Neural cell (in vitro differentiated cells): Measurements from ENCODE around the gene NCOA5. TPM values are rescaled to one million over a fixed set of nuclear protein-coding genes. Genes with fewer than 3 reads are reported as not detected.

ENCODE experiments used
- H2AFZ ChIP-seq: fragments of 200-600, 300-800 bp; sonication (generic), shearing (Covaris generic); 2 replicates; pipeline ENCODE4 v1.6.0; 2014; ENCODE audit warnings: low read depth, mild to moderate bottlenecking, antibody characterized with exemption, low read length, moderate library complexity
- H3F3A ChIP-seq: fragments of 200-600 bp; shearing (Covaris generic); 2 replicates; pipeline ENCODE4 v1.6.1; 2016; ENCODE audit warnings: mild to moderate bottlenecking, moderate library complexity, mixed read lengths, antibody characterized with exemption, low read length; ENCODE audit not compliant: insufficient read depth, poor library complexity, severe bottlenecking
- H3K27ac ChIP-seq: fragments of 200-600, 300-800 bp; sonication (generic), shearing (Covaris generic); 2 replicates; pipeline ENCODE4 v1.5.1; 2014; ENCODE audit warnings: mild to moderate bottlenecking, low read length, moderate library complexity
- H3K27me3 ChIP-seq: fragments of 300-800, 200-600 bp; sonication (generic), shearing (Covaris generic); 2 replicates; pipeline ENCODE4 v1.6.0; 2014; ENCODE audit warnings: mild to moderate bottlenecking, low read depth, low read length, moderate library complexity; ENCODE audit not compliant: insufficient read depth
- H3K36me3 ChIP-seq: fragments of 300-800, 200-600 bp; sonication (generic), shearing (Covaris generic); 2 replicates; pipeline ENCODE4 v1.5.1; 2014; ENCODE audit warnings: mild to moderate bottlenecking, antibody characterized with exemption, low read length, moderate library complexity; ENCODE audit not compliant: insufficient read depth
- H3K4me2 ChIP-seq: fragments of 300-800, 200-600 bp; sonication (generic), shearing (Covaris generic); 2 replicates; pipeline ENCODE4 v1.6.0; 2014; ENCODE audit warnings: mild to moderate bottlenecking, low read length
- H3K4me3 ChIP-seq: fragments of 300-800, 200-600 bp; sonication (generic), shearing (Covaris generic); 2 replicates; pipeline ENCODE4 v1.5.1; 2014; ENCODE audit warnings: mild to moderate bottlenecking, low read length, moderate library complexity
- H3K79me2 ChIP-seq: fragments of 200-600 bp; shearing (Covaris generic); replicated peaks from 2 replicates; pipeline ENCODE4 v1.6.0; 2014; ENCODE audit warnings: mild to moderate bottlenecking, low read length, moderate library complexity; ENCODE audit not compliant: insufficient read depth
- H3K9ac ChIP-seq: fragments of 300-800, 200-600 bp; sonication (generic), shearing (Covaris generic); 2 replicates; pipeline ENCODE4 v1.6.1; 2016; ENCODE audit warnings: mild to moderate bottlenecking, low read length, mixed read lengths
- H3K9me2 ChIP-seq: fragments of 200-600 bp; shearing (Covaris generic); 2 replicates; pipeline ENCODE4 v1.6.1; 2016; ENCODE audit warnings: mild to moderate bottlenecking, low read length, mixed read lengths; ENCODE audit not compliant: insufficient read depth
- H3K9me3 ChIP-seq: fragments of 200-600, 300-800 bp; sonication (generic), shearing (Covaris generic); 2 replicates; pipeline ENCODE4 v1.6.1; 2016; ENCODE audit warnings: mild to moderate bottlenecking, mixed run types, low read length, moderate library complexity, mixed read lengths
- H4K20me1 ChIP-seq: fragments of 200-600 bp; shearing (Covaris generic); 2 replicates; pipeline ENCODE4 v1.6.1; 2016; ENCODE audit warnings: mild to moderate bottlenecking, mixed run types; ENCODE audit not compliant: insufficient read depth
- EP300 ChIP-seq: fragments of 450-650 bp; conservative IDR thresholded peaks from 2 replicates; pipeline ENCODE4 v1.6.1; 2014; ENCODE audit warnings: antibody characterized with exemption, mild to moderate bottlenecking, moderate library complexity; ENCODE audit not compliant: poor library complexity, severe bottlenecking
- EZH2 ChIP-seq: fragments of 200-600, 300-800 bp; shearing (Covaris generic), sonication (generic); IDR thresholded peaks from 2 replicates; pipeline ENCODE4 v1.6.1; 2014; ENCODE audit warnings: antibody characterized with exemption, low read length, borderline replicate concordance, mild to moderate bottlenecking; ENCODE audit not compliant: insufficient read depth, poor library complexity, severe bottlenecking
- MXI1 ChIP-seq: fragments of 450-650 bp; conservative IDR thresholded peaks from 2 replicates; pipeline ENCODE4 v1.6.1; 2014; ENCODE audit warnings: antibody characterized with exemption, mild to moderate bottlenecking; ENCODE audit not compliant: poor library complexity, severe bottlenecking
- POLR2AphosphoS5 ChIP-seq: IDR thresholded peaks from 2 replicates; pipeline ENCODE4 v1.6.1; 2012
- RAD21 ChIP-seq: fragments of 450-650 bp; conservative IDR thresholded peaks from 2 replicates; pipeline ENCODE4 v1.6.1; 2014; ENCODE audit warnings: antibody characterized with exemption, mild to moderate bottlenecking, moderate library complexity
- SMC3 ChIP-seq: fragments of 450-650 bp; conservative IDR thresholded peaks from 2 replicates; pipeline ENCODE4 v1.6.1; 2014; ENCODE audit warnings: antibody characterized with exemption, mild to moderate bottlenecking, moderate library complexity; ENCODE audit not compliant: poor library complexity
- TAF1 ChIP-seq: IDR thresholded peaks from 2 replicates; pipeline ENCODE4 v1.6.1; 2012; ENCODE audit warnings: low read depth
- polyA plus RNA-seq: library from polyadenylated mRNA; depleted of rRNA; stranded (reverse); fragments of >200 nt; gene quantifications from 2 replicates; pipeline ENCODE4 v1.2.3, GENCODE V29; 2014
- TF ChIP-seq, protein P1 (sequence below): fragments of 450-650 bp; IDR thresholded peaks from 2 replicates; pipeline ENCODE4 v1.5.1; 2014; ENCODE audit warnings: antibody characterized with exemption, mild to moderate bottlenecking, moderate library complexity; ENCODE audit not compliant: poor library complexity, severe bottlenecking
- TF ChIP-seq, protein P2 (sequence below): IDR thresholded peaks from 2 replicates; pipeline ENCODE4 v1.6.1; 2012; ENCODE audit warnings: borderline replicate concordance

The NCOA5 gene
- polyA plus RNA-seq, 1 donor from 2014 or later = 29.9 TPM

DNA sequence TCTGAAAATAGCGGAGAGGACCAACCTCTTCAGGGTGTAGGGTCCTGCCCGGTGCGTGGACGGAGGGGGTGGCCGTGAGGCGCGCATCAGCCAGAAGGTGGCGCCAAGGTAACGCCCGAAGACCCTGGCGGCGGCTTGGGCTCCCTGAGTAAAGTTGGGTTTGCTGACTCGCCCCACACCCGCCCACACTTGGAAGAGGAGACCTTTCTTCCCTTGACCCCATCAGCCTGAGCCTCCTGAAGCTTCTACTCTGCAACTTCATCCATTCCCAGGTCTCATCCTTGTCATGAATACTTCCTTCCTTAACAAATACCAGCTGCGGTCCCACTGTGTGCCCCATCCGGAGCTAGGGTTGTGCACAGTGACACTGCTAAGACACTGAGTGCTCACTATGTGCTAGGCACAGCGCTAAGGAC lies 43.0 kb upstream of the NCOA5 start:
- Histone ChIP-seq H3F3A (no peaks in the 10 kb centered on the region), H3K4me2 (peak overlapping the region; percentile 1), H3K79me2 (no peaks in the 10 kb centered on the region), H3K27me3 (peaks cover 24% of the 10 kb centered on the region), H3K27ac (no peak overlapping the region), H3K9me2 (no peaks in the 10 kb centered on the region), H3K4me3 (no peak overlapping the region), H2AFZ (no peak overlapping the region), H4K20me1 (no peaks in the 10 kb centered on the region), H3K9me3 (no peaks in the 10 kb centered on the region), H3K9ac (no peak overlapping the region), H3K36me3 (no peaks in the 10 kb centered on the region)
- TF ChIP-seq TAF1 (no peak), POLR2AphosphoS5 (no peak), RAD21 (peak; percentile 99), SMC3 (peak; percentile 99), EP300 (no peak), MXI1 (no peak), EZH2 (no peak)
- TF ChIP-seq, protein P1, sequence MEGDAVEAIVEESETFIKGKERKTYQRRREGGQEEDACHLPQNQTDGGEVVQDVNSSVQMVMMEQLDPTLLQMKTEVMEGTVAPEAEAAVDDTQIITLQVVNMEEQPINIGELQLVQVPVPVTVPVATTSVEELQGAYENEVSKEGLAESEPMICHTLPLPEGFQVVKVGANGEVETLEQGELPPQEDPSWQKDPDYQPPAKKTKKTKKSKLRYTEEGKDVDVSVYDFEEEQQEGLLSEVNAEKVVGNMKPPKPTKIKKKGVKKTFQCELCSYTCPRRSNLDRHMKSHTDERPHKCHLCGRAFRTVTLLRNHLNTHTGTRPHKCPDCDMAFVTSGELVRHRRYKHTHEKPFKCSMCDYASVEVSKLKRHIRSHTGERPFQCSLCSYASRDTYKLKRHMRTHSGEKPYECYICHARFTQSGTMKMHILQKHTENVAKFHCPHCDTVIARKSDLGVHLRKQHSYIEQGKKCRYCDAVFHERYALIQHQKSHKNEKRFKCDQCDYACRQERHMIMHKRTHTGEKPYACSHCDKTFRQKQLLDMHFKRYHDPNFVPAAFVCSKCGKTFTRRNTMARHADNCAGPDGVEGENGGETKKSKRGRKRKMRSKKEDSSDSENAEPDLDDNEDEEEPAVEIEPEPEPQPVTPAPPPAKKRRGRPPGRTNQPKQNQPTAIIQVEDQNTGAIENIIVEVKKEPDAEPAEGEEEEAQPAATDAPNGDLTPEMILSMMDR = peak; percentile 98
- TF ChIP-seq, protein P2, sequence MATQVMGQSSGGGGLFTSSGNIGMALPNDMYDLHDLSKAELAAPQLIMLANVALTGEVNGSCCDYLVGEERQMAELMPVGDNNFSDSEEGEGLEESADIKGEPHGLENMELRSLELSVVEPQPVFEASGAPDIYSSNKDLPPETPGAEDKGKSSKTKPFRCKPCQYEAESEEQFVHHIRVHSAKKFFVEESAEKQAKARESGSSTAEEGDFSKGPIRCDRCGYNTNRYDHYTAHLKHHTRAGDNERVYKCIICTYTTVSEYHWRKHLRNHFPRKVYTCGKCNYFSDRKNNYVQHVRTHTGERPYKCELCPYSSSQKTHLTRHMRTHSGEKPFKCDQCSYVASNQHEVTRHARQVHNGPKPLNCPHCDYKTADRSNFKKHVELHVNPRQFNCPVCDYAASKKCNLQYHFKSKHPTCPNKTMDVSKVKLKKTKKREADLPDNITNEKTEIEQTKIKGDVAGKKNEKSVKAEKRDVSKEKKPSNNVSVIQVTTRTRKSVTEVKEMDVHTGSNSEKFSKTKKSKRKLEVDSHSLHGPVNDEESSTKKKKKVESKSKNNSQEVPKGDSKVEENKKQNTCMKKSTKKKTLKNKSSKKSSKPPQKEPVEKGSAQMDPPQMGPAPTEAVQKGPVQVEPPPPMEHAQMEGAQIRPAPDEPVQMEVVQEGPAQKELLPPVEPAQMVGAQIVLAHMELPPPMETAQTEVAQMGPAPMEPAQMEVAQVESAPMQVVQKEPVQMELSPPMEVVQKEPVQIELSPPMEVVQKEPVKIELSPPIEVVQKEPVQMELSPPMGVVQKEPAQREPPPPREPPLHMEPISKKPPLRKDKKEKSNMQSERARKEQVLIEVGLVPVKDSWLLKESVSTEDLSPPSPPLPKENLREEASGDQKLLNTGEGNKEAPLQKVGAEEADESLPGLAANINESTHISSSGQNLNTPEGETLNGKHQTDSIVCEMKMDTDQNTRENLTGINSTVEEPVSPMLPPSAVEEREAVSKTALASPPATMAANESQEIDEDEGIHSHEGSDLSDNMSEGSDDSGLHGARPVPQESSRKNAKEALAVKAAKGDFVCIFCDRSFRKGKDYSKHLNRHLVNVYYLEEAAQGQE = no peak

DNA sequence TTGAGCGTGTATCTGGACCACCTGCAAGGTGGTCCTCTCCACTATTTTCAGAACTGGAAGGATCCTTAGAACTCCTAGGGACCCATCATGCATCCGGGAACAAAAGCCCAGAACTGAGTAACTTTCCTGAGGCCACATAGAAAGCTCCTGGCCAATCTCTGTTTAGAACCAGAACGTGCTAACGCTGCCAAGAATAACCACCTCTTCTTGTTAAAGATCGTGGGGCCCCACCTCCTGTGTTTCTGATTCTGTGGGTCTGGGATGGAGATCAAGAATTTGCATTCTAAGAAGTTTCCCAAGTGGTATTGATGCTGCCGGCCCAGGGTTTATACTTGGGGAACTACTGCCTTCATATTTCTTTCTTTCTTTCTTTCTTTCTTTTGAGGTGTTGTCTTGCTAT lies 41.6 kb upstream of the NCOA5 start:
- Histone ChIP-seq H3K36me3 (no peaks in the 10 kb centered on the region), H3K27me3 (peaks cover 24% of the 10 kb centered on the region), H3K4me2 (no peak overlapping the region), H3K9me3 (no peaks in the 10 kb centered on the region), H3K79me2 (no peaks in the 10 kb centered on the region), H3K9me2 (no peaks in the 10 kb centered on the region), H2AFZ (no peak overlapping the region), H4K20me1 (no peaks in the 10 kb centered on the region), H3F3A (no peaks in the 10 kb centered on the region), H3K9ac (no peak overlapping the region), H3K4me3 (no peak overlapping the region), H3K27ac (no peak overlapping the region)
- TF ChIP-seq, protein P1 = no peak
- TF ChIP-seq, protein P2 = no peak
- TF ChIP-seq SMC3 (no peak), RAD21 (no peak), TAF1 (no peak), EP300 (no peak), POLR2AphosphoS5 (no peak), EZH2 (no peak), MXI1 (no peak)
